Measurements from ENCODE around the gene YWHAB. TPM values are rescaled to one million over a fixed set of nuclear protein-coding genes. Genes with fewer than 3 reads are reported as not detected.

YWHAB gene
- total RNA-seq, 1 experiment from 2014 or later, result 69.2 TPM

GRCh38 chr20:44914924-44915323, 29.4 kb downstream of the YWHAB start:
- no peak overlapping the region for H3K4me3 ChIP-seq (ENCODE audit: insufficient read depth, low read depth, low read length)
- H3K36me3 ChIP-seq (replicated peaks; ENCODE audit: control insufficient read depth, insufficient read depth, low read length), result peaks cover 33% of the 10 kb centered on the region
- no peaks in the 10 kb centered on the region for H3K27me3 ChIP-seq (ENCODE audit: control insufficient read depth, insufficient read depth, low read length)
- DNase-seq, result no peak

- Histone ChIP-seq H3K4me3 (ENCODE audit: insufficient read depth, low read depth, low read length) (no peak overlapping the region), H3K27me3 (ENCODE audit: control insufficient read depth, insufficient read depth, low read length) (no peaks in the 10 kb centered on the region), H3K36me3 (replicated peaks; ENCODE audit: control insufficient read depth, insufficient read depth, low read length) (peaks cover 34% of the 10 kb centered on the region)
- DNase-seq, result peak; percentile 43
Observed at GRCh38 chr20:44916586-44916985, 31.1 kb downstream of the YWHAB start.

- no peak for DNase-seq
- Histone ChIP-seq H3K36me3 (replicated peaks; ENCODE audit: control insufficient read depth, insufficient read depth, low read length) (peaks cover 34% of the 10 kb centered on the region), H3K27me3 (ENCODE audit: control insufficient read depth, insufficient read depth, low read length) (no peaks in the 10 kb centered on the region), H3K4me3 (ENCODE audit: insufficient read depth, low read depth, low read length) (no peak overlapping the region)
Observed at GRCh38 chr20:44917399-44917798, 31.9 kb downstream of the YWHAB start.

GRCh38 chr20:44918342-44918741, 32.8 kb downstream of the YWHAB start:
- no peak overlapping the region for H3K4me3 ChIP-seq (ENCODE audit: insufficient read depth, low read depth, low read length)
- peaks cover 30% of the 10 kb centered on the region for H3K36me3 ChIP-seq (replicated peaks; ENCODE audit: control insufficient read depth, insufficient read depth, low read length)
- H3K27me3 ChIP-seq (ENCODE audit: control insufficient read depth, insufficient read depth, low read length), result no peaks in the 10 kb centered on the region
- no peak for DNase-seq

- Histone ChIP-seq H3K36me3 (replicated peaks; ENCODE audit: control insufficient read depth, insufficient read depth, low read length) (peaks cover 29% of the 10 kb centered on the region), H3K27me3 (ENCODE audit: control insufficient read depth, insufficient read depth, low read length) (no peaks in the 10 kb centered on the region), H3K4me3 (ENCODE audit: insufficient read depth, low read depth, low read length) (no peak overlapping the region)
- DNase-seq, result no peak
Observed at GRCh38 chr20:44918761-44919160, 33.3 kb downstream of the YWHAB start.

- peak; percentile 19 for DNase-seq
- Histone ChIP-seq H3K4me3 (ENCODE audit: insufficient read depth, low read depth, low read length) (no peak overlapping the region), H3K27me3 (ENCODE audit: control insufficient read depth, insufficient read depth, low read length) (no peaks in the 10 kb centered on the region), H3K36me3 (replicated peaks; ENCODE audit: control insufficient read depth, insufficient read depth, low read length) (peaks cover 29% of the 10 kb centered on the region)
Observed at GRCh38 chr20:44921447-44921846, 35.9 kb downstream of the YWHAB start.

- no peaks in the 10 kb centered on the region for H3K27me3 ChIP-seq (ENCODE audit: control insufficient read depth, insufficient read depth, low read length)
- peaks cover 24% of the 10 kb centered on the region for H3K36me3 ChIP-seq (replicated peaks; ENCODE audit: control insufficient read depth, insufficient read depth, low read length)
- no peak overlapping the region for H3K4me3 ChIP-seq (ENCODE audit: insufficient read depth, low read depth, low read length)
- no peak for DNase-seq
Observed at GRCh38 chr20:44924541-44924940, 39.0 kb downstream of the YWHAB start.

- no peaks in the 10 kb centered on the region for H3K27me3 ChIP-seq (ENCODE audit: control insufficient read depth, insufficient read depth, low read length)
- DNase-seq, result no peak
- H3K4me3 ChIP-seq (ENCODE audit: insufficient read depth, low read depth, low read length), result no peak overlapping the region
- H3K36me3 ChIP-seq (replicated peaks; ENCODE audit: control insufficient read depth, insufficient read depth, low read length), result peaks cover 26% of the 10 kb centered on the region
Observed at GRCh38 chr20:44928595-44928994, 43.1 kb downstream of the YWHAB start.

- H3K36me3 ChIP-seq (replicated peaks; ENCODE audit: control insufficient read depth, insufficient read depth, low read length), result peaks cover 18% of the 10 kb centered on the region
- DNase-seq, result peak; percentile 52
- H3K27me3 ChIP-seq (ENCODE audit: control insufficient read depth, insufficient read depth, low read length), result no peaks in the 10 kb centered on the region
- no peak overlapping the region for H3K4me3 ChIP-seq (ENCODE audit: insufficient read depth, low read depth, low read length)
Observed at GRCh38 chr20:44930517-44931168, 45.1 kb downstream of the YWHAB start.

GRCh38 chr20:44931911-44932310, 46.4 kb downstream of the YWHAB start:
- no peak for DNase-seq
- H3K27me3 ChIP-seq (ENCODE audit: control insufficient read depth, insufficient read depth, low read length), result no peaks in the 10 kb centered on the region
- no peak overlapping the region for H3K4me3 ChIP-seq (ENCODE audit: insufficient read depth, low read depth, low read length)
- H3K36me3 ChIP-seq (replicated peaks; ENCODE audit: control insufficient read depth, insufficient read depth, low read length), result peaks cover 23% of the 10 kb centered on the region

GRCh38 chr20:44932916-44933315, 47.4 kb downstream of the YWHAB start:
- DNase-seq, result no peak
- peaks cover 26% of the 10 kb centered on the region for H3K36me3 ChIP-seq (replicated peaks; ENCODE audit: control insufficient read depth, insufficient read depth, low read length)
- H3K27me3 ChIP-seq (ENCODE audit: control insufficient read depth, insufficient read depth, low read length), result no peaks in the 10 kb centered on the region
- no peak overlapping the region for H3K4me3 ChIP-seq (ENCODE audit: insufficient read depth, low read depth, low read length)

GRCh38 chr20:44936510-44936909, 51.0 kb downstream of the YWHAB start:
- no peak overlapping the region for H3K4me3 ChIP-seq (ENCODE audit: insufficient read depth, low read depth, low read length)
- no peak for DNase-seq
- peaks cover 29% of the 10 kb centered on the region for H3K36me3 ChIP-seq (replicated peaks; ENCODE audit: control insufficient read depth, insufficient read depth, low read length)
- no peaks in the 10 kb centered on the region for H3K27me3 ChIP-seq (ENCODE audit: control insufficient read depth, insufficient read depth, low read length)

GRCh38 chr20:44938637-44939036, 53.1 kb downstream of the YWHAB start:
- no peak for DNase-seq
- Histone ChIP-seq H3K36me3 (replicated peaks; ENCODE audit: control insufficient read depth, insufficient read depth, low read length) (peaks cover 29% of the 10 kb centered on the region), H3K4me3 (ENCODE audit: insufficient read depth, low read depth, low read length) (no peak overlapping the region), H3K27me3 (ENCODE audit: control insufficient read depth, insufficient read depth, low read length) (no peaks in the 10 kb centered on the region)

GRCh38 chr20:44941120-44941691, 55.7 kb downstream of the YWHAB start:
- no peaks in the 10 kb centered on the region for H3K27me3 ChIP-seq (ENCODE audit: control insufficient read depth, insufficient read depth, low read length)
- DNase-seq, result no peak
- peaks cover 29% of the 10 kb centered on the region for H3K36me3 ChIP-seq (replicated peaks; ENCODE audit: control insufficient read depth, insufficient read depth, low read length)
- no peak overlapping the region for H3K4me3 ChIP-seq (ENCODE audit: insufficient read depth, low read depth, low read length)

- Histone ChIP-seq H3K4me3 (ENCODE audit: insufficient read depth, low read depth, low read length) (no peak overlapping the region), H3K27me3 (ENCODE audit: control insufficient read depth, insufficient read depth, low read length) (no peaks in the 10 kb centered on the region), H3K36me3 (replicated peaks; ENCODE audit: control insufficient read depth, insufficient read depth, low read length) (peaks cover 25% of the 10 kb centered on the region)
- DNase-seq, result no peak
Observed at GRCh38 chr20:44942264-44942973, 56.9 kb downstream of the YWHAB start.
